Esophagus squamous epithelium (tissue), 4 donors: ENCODE measurements around the gene PNCK.

Experiments
- POLR2A ChIP-seq, 4 donors: fragments of 450-650 bp; IDR thresholded peaks; one replicate each; pipeline ENCODE4 v1.6.1; 2017; ENCODE audit warnings: antibody characterized with exemption in 4 of 4, mild to moderate bottlenecking in 4 of 4, moderate library complexity in 3 of 4
- TF ChIP-seq, protein P1 (sequence below), 6 experiments: fragments of 450-650 bp in 4 of 6; fragments of 200-600 bp in 2 of 6; sonication (generic) in 2 of 6; IDR thresholded peaks; one replicate each; pipeline ENCODE4 v1.5.1; 2016 to 2019; ENCODE audit warnings: antibody characterized with exemption in 6 of 6, mild to moderate bottlenecking in 4 of 6, moderate library complexity in 4 of 6

DNA sequence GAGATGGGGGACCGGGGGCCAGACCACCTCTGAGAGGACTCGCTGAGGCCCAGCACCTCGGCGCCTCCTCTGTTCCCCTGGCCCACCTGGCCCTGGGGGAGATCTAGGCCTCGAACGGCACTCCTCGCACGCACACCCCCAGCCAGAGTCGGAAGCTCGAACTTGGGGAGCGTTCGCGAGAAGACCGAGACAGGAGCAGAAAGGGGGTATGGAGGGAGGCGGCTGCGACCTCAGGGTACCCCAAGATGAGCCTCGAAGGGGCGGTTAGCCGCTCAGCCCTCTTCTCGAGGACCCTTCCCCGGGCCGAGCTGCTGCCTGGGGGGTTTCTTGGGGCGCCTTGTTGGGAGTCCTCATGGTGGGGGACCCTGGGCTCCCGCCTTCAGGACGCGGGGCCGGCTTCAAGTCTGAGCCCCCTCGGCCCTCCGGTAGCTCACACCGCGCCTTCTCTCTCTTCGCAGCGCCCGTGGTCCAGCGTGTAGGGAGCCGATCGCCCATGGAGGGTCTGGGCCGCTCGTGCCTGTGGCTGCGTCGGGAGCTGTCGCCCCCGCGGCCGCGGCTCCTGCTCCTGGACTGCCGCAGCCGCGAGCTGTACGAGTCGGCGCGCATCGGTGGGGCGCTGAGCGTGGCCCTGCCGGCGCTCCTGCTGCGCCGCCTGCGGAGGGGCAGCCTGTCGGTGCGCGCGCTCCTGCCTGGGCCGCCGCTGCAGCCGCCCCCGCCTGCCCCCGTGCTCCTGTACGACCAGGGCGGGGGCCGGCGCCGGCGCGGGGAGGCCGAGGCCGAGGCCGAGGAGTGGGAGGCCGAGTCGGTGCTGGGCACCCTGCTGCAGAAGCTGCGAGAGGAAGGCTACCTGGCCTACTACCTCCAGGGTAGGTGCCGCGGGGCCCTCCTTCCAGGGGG lies 25.9 kb downstream of the PNCK start:
- TF ChIP-seq, protein P1, sequence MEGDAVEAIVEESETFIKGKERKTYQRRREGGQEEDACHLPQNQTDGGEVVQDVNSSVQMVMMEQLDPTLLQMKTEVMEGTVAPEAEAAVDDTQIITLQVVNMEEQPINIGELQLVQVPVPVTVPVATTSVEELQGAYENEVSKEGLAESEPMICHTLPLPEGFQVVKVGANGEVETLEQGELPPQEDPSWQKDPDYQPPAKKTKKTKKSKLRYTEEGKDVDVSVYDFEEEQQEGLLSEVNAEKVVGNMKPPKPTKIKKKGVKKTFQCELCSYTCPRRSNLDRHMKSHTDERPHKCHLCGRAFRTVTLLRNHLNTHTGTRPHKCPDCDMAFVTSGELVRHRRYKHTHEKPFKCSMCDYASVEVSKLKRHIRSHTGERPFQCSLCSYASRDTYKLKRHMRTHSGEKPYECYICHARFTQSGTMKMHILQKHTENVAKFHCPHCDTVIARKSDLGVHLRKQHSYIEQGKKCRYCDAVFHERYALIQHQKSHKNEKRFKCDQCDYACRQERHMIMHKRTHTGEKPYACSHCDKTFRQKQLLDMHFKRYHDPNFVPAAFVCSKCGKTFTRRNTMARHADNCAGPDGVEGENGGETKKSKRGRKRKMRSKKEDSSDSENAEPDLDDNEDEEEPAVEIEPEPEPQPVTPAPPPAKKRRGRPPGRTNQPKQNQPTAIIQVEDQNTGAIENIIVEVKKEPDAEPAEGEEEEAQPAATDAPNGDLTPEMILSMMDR (IDR thresholded peaks at IDR 0.05) = no peak
- TF ChIP-seq POLR2A (IDR thresholded peaks at IDR 0.05) = no peak
